Measurements from ENCODE around the gene KIRREL1.

Gene KIRREL1

GRCh38 chr1:158045639-158046038 lies 52.2 kb downstream of the KIRREL1 start:
- H3K4me3 ChIP-seq (ENCODE audit: severe bottlenecking), result no peak overlapping the region
- no peaks in the 10 kb centered on the region for H3K27me3 ChIP-seq (ENCODE audit: insufficient read depth, poor library complexity, severe bottlenecking)
- H3K4me1 ChIP-seq (ENCODE audit: insufficient read depth, poor library complexity, severe bottlenecking), result no peaks in the 10 kb centered on the region
- no peak for DNase-seq (ENCODE audit: low spot score)
- peaks cover 21% of the 10 kb centered on the region for H3K36me3 ChIP-seq (ENCODE audit: low read depth)
- no peak for TF ChIP-seq CTCF (IDR thresholded peaks at IDR 0.05; ENCODE audit: poor library complexity, severe bottlenecking)
- ATAC-seq (ENCODE audit: low read depth), result no peak
- no peak overlapping the region for H3K27ac ChIP-seq (ENCODE audit: poor library complexity, severe bottlenecking)
- H3K9me3 ChIP-seq (ENCODE audit: severe bottlenecking), result no peaks in the 10 kb centered on the region

GRCh38 chr1:158046715-158047510 lies 53.5 kb downstream of the KIRREL1 start:
- Histone ChIP-seq H3K4me1 (ENCODE audit: insufficient read depth, poor library complexity, severe bottlenecking) (no peaks in the 10 kb centered on the region), H3K27ac (ENCODE audit: poor library complexity, severe bottlenecking) (no peak overlapping the region), H3K9me3 (ENCODE audit: severe bottlenecking) (no peaks in the 10 kb centered on the region), H3K27me3 (ENCODE audit: insufficient read depth, poor library complexity, severe bottlenecking) (no peaks in the 10 kb centered on the region), H3K4me3 (ENCODE audit: severe bottlenecking) (no peak overlapping the region), H3K36me3 (ENCODE audit: low read depth) (peaks cover 16% of the 10 kb centered on the region)
- DNase-seq (ENCODE audit: low spot score) (no peak), ATAC-seq (ENCODE audit: low read depth) (no peak)
- TF ChIP-seq CTCF (IDR thresholded peaks at IDR 0.05; ENCODE audit: poor library complexity, severe bottlenecking), result no peak

GRCh38 chr1:158048371-158049067 lies 55.1 kb downstream of the KIRREL1 start:
- ATAC-seq (ENCODE audit: low read depth) (no peak), DNase-seq (ENCODE audit: low spot score) (no peak)
- H3K27me3 ChIP-seq (ENCODE audit: insufficient read depth, poor library complexity, severe bottlenecking), result no peaks in the 10 kb centered on the region
- H3K36me3 ChIP-seq (ENCODE audit: low read depth), result peaks cover 21% of the 10 kb centered on the region
- no peak overlapping the region for H3K27ac ChIP-seq (ENCODE audit: poor library complexity, severe bottlenecking)
- no peaks in the 10 kb centered on the region for H3K9me3 ChIP-seq (ENCODE audit: severe bottlenecking)
- no peak for TF ChIP-seq CTCF (IDR thresholded peaks at IDR 0.05; ENCODE audit: poor library complexity, severe bottlenecking)
- no peak overlapping the region for H3K4me3 ChIP-seq (ENCODE audit: severe bottlenecking)
- H3K4me1 ChIP-seq (ENCODE audit: insufficient read depth, poor library complexity, severe bottlenecking), result peaks cover 4% of the 10 kb centered on the region

- no peaks in the 10 kb centered on the region for H3K27me3 ChIP-seq (ENCODE audit: insufficient read depth, poor library complexity, severe bottlenecking)
- H3K4me1 ChIP-seq (ENCODE audit: insufficient read depth, poor library complexity, severe bottlenecking), result peaks cover 4% of the 10 kb centered on the region
- no peak overlapping the region for H3K4me3 ChIP-seq (ENCODE audit: severe bottlenecking)
Observed at GRCh38 chr1:158049853-158050252, 56.4 kb downstream of the KIRREL1 start.

More at GRCh38 chr1:158049853-158050252, 56.4 kb downstream of the KIRREL1 start:
- Histone ChIP-seq H3K9me3 (ENCODE audit: severe bottlenecking) (no peaks in the 10 kb centered on the region), H3K27ac (ENCODE audit: poor library complexity, severe bottlenecking) (no peak overlapping the region), H3K36me3 (ENCODE audit: low read depth) (peaks cover 22% of the 10 kb centered on the region)
- DNase-seq (ENCODE audit: low spot score) (no peak), ATAC-seq (ENCODE audit: low read depth) (no peak)
- no peak for TF ChIP-seq CTCF (IDR thresholded peaks at IDR 0.05; ENCODE audit: poor library complexity, severe bottlenecking)

All from RWPE2 (cell line).